Measurements from ENCODE around the gene CHM. TPM values are rescaled to one million over a fixed set of nuclear protein-coding genes. Genes with fewer than 3 reads are reported as not detected.

Gene CHM
- total RNA-seq, 1 experiment from 2014 or later, result 27.4 TPM

- CTCF ChIA-PET, result no interaction called here
- TF ChIP-seq EZH2 (IDR thresholded peaks at IDR 0.05; ENCODE audit: borderline replicate concordance, low read depth, low read length, poor library complexity, severe bottlenecking), result no peak
- TF ChIP-seq, protein P1, sequence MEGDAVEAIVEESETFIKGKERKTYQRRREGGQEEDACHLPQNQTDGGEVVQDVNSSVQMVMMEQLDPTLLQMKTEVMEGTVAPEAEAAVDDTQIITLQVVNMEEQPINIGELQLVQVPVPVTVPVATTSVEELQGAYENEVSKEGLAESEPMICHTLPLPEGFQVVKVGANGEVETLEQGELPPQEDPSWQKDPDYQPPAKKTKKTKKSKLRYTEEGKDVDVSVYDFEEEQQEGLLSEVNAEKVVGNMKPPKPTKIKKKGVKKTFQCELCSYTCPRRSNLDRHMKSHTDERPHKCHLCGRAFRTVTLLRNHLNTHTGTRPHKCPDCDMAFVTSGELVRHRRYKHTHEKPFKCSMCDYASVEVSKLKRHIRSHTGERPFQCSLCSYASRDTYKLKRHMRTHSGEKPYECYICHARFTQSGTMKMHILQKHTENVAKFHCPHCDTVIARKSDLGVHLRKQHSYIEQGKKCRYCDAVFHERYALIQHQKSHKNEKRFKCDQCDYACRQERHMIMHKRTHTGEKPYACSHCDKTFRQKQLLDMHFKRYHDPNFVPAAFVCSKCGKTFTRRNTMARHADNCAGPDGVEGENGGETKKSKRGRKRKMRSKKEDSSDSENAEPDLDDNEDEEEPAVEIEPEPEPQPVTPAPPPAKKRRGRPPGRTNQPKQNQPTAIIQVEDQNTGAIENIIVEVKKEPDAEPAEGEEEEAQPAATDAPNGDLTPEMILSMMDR (conservative IDR thresholded peaks at IDR 0.05; ENCODE audit: low read depth, low read length), result no peak
These were observed 132.9 kb downstream of the CHM start for GRCh38 chrX:85914431-85914830.

GRCh38 chrX:85907316-85907715 lies 140.0 kb downstream of the CHM start:
- intact Hi-C loops (cut with micrococcal nuclease; ENCODE audit: unreplicated experiment), result no loop called here

More at GRCh38 chrX:85914431-85914830, 132.9 kb downstream of the CHM start:
- POLR2A ChIA-PET (ENCODE audit: low non-redundant PET), result interaction anchor here (0.8 kb wide), 1 partner anchor 9 kb away, joined by 6 read pairs; no protein-coding TSS in a partner anchor
- no peaks in the 10 kb centered on the region for H3K9me3 ChIP-seq (ENCODE audit: low read depth, low read length, poor library complexity, severe bottlenecking)
- no peaks in the 10 kb centered on the region for H3K36me3 ChIP-seq (ENCODE audit: insufficient read depth, low read length, poor library complexity, severe bottlenecking)
- no peaks in the 10 kb centered on the region for H3K27me3 ChIP-seq (replicated peaks; ENCODE audit: insufficient read depth, low read depth, low read length, poor library complexity)
- no TSS peak for BruUV-seq (replicated peaks)
- H3K27ac ChIP-seq (ENCODE audit: low read depth, low read length, poor library complexity, severe bottlenecking), result no peak overlapping the region
- H3K4me1 ChIP-seq (ENCODE audit: insufficient read depth, low read length, poor library complexity, severe bottlenecking), result no peaks in the 10 kb centered on the region
- no peak for DNase-seq (ENCODE audit: low spot score)
- intact Hi-C loops (cut with micrococcal nuclease; ENCODE audit: unreplicated experiment), result no loop called here
- no peak overlapping the region for H3K4me3 ChIP-seq (ENCODE audit: low read depth, low read length, poor library complexity, severe bottlenecking)

DNA sequence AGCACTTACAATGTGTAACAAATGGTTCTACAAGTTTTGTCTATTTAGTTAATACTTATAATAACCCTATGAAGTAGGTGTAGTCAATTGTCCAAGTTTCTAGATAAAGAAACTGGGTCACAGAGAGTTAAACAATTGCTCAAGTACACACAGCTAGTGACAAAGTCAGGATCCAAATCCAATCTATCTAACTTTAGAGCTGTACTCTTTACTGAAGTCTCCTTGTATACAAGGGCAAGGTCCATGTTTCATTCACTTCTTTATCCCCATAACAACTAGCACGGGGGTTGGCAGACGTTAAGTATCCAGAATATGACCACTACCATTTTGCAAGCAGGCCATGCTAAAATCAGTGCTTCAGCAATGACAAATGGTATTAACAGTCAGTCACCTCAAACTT lies 141.0 kb downstream of the CHM start:
- TF ChIP-seq, protein P1 (conservative IDR thresholded peaks at IDR 0.05; ENCODE audit: low read depth, low read length), result no peak
- TF ChIP-seq EZH2 (IDR thresholded peaks at IDR 0.05; ENCODE audit: borderline replicate concordance, low read depth, low read length, poor library complexity, severe bottlenecking), result no peak
- H3K27me3 ChIP-seq (replicated peaks; ENCODE audit: insufficient read depth, low read depth, low read length, poor library complexity), result no peaks in the 10 kb centered on the region
- no peaks in the 10 kb centered on the region for H3K9me3 ChIP-seq (ENCODE audit: low read depth, low read length, poor library complexity, severe bottlenecking)
- CTCF ChIA-PET, result no interaction called here
- no peak overlapping the region for H3K27ac ChIP-seq (ENCODE audit: low read depth, low read length, poor library complexity, severe bottlenecking)
- no peaks in the 10 kb centered on the region for H3K36me3 ChIP-seq (ENCODE audit: insufficient read depth, low read length, poor library complexity, severe bottlenecking)
- BruUV-seq (replicated peaks), result no TSS peak
- intact Hi-C loops (cut with micrococcal nuclease; ENCODE audit: unreplicated experiment), result no loop called here
- no peak for DNase-seq (ENCODE audit: low spot score)
- no peak overlapping the region for H3K4me3 ChIP-seq (ENCODE audit: low read depth, low read length, poor library complexity, severe bottlenecking)
- POLR2A ChIA-PET (ENCODE audit: low non-redundant PET), result no interaction called here
- H3K4me1 ChIP-seq (ENCODE audit: insufficient read depth, low read length, poor library complexity, severe bottlenecking), result no peaks in the 10 kb centered on the region

More at GRCh38 chrX:85907316-85907715, 140.0 kb downstream of the CHM start:
- no peak overlapping the region for H3K27ac ChIP-seq (ENCODE audit: low read depth, low read length, poor library complexity, severe bottlenecking)
- H3K4me1 ChIP-seq (ENCODE audit: insufficient read depth, low read length, poor library complexity, severe bottlenecking), result no peaks in the 10 kb centered on the region
- DNase-seq (ENCODE audit: low spot score), result no peak
- BruUV-seq (replicated peaks), result no TSS peak
- no peaks in the 10 kb centered on the region for H3K27me3 ChIP-seq (replicated peaks; ENCODE audit: insufficient read depth, low read depth, low read length, poor library complexity)
- TF ChIP-seq, protein P1 (conservative IDR thresholded peaks at IDR 0.05; ENCODE audit: low read depth, low read length), result no peak
- no peak for TF ChIP-seq EZH2 (IDR thresholded peaks at IDR 0.05; ENCODE audit: borderline replicate concordance, low read depth, low read length, poor library complexity, severe bottlenecking)
- POLR2A ChIA-PET (ENCODE audit: low non-redundant PET), result no interaction called here
- CTCF ChIA-PET, result no interaction called here
- no peak overlapping the region for H3K4me3 ChIP-seq (ENCODE audit: low read depth, low read length, poor library complexity, severe bottlenecking)
- no peaks in the 10 kb centered on the region for H3K36me3 ChIP-seq (ENCODE audit: insufficient read depth, low read length, poor library complexity, severe bottlenecking)
- no peaks in the 10 kb centered on the region for H3K9me3 ChIP-seq (ENCODE audit: low read depth, low read length, poor library complexity, severe bottlenecking)

All from A673 (cell line).